Colonic mucosa (tissue), 4 donors: ENCODE data around the gene ARMC6. TPM values are rescaled to one million over a fixed set of nuclear protein-coding genes. Genes with fewer than 3 reads are reported as not detected.

Source experiments
- DNase-seq: peaks from one replicate; pipeline ENCODE4 v3.0.0-alpha.2; 2020
- H3K27ac ChIP-seq: fragments of 200-600 bp; one replicate; pipeline ENCODE4 v1.8.0; 2021
- H3K27me3 ChIP-seq: fragments of 200-600 bp; one replicate; pipeline ENCODE4 v1.8.0; 2021
- H3K36me3 ChIP-seq: fragments of 200-600 bp; one replicate; pipeline ENCODE4 v1.8.0; 2021
- H3K4me1 ChIP-seq: fragments of 200-600 bp; one replicate; pipeline ENCODE4 v1.8.0; 2021; ENCODE audit warnings: mild to moderate bottlenecking
- H3K4me3 ChIP-seq: fragments of 200-600 bp; one replicate; pipeline ENCODE4 v1.8.0; 2021
- H3K9ac ChIP-seq, 2 donors: one replicate each; pipeline ENCODE4 v1.7.0; 2013; ENCODE audit warnings: control low read depth in 2 of 2, low read depth in 2 of 2, low read length in 2 of 2
- H3K9me3 ChIP-seq: fragments of 200-600 bp; one replicate; pipeline ENCODE4 v1.8.0; 2021
- CTCF ChIP-seq: fragments of 200-600 bp; IDR thresholded peaks from one replicate; pipeline ENCODE4 v1.8.0; 2022; ENCODE audit warnings: antibody characterized with exemption, mild to moderate bottlenecking
- intact Hi-C: fragments of 100-400 bp; cut with DNase I; formaldehyde crosslinking; loops from one replicate; pipeline ENCODE4 v1.14.1; 2022
- total RNA-seq, 2 donors: library from RNA; stranded (reverse); fragmentation: NEBNext Ultra II Directional in 1 of 2; extraction: Animal tissue kit (Norgen Biotek cat#: 25700) in 1 of 2; gene quantifications; one replicate each; pipeline ENCODE4 v1.2.1, GENCODE V29; 2021
- donor health status: healthy.
- donor health status: DM: no; HTN: no; CAD: no.
- donor health status: DM: no; HTN: no; CAD: no.

Gene ARMC6
- total RNA-seq, 2 donors from 2014 or later, result 15.0 to 29.4 TPM

DNA sequence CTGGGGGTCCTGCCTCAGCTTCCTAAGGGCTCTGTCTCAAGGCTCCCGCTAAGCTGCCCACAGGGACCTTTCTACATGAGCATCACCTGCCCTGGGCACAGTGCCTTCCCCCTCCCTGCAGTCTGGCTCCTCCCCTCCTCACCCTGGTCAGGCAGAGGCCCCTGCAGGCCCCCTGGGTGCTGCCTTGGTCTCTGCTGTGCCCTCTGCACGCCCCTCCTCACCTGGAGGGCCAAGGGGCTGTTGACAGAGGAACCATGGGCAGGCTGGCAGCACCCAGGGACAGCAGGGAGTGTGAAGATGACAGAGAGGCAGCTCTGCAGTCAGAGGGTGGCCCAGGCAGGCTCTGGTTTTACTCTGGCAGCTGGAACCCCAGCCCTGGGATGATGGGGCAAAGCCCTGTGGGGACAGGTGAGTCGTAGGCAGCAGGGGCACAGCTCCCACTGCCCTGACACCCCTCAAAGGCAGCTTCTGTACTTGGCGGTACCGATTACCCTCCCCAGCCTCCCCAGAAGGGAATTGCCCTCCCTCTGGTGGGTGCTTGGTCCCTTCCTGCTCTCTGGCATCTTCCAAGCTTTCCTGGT, 43.2 kb upstream of the ARMC6 start:
- no peak for TF ChIP-seq CTCF
- Histone ChIP-seq H3K36me3 (peaks cover 14% of the 10 kb centered on the region), H3K27me3 (no peaks in the 10 kb centered on the region), H3K9me3 (no peaks in the 10 kb centered on the region), H3K4me3 (no peak overlapping the region), H3K4me1 (peaks cover 6% of the 10 kb centered on the region), H3K27ac (no peak overlapping the region), H3K9ac (no peak overlapping the region)
- no peak for DNase-seq
- intact Hi-C loops, result no loop called here

DNA sequence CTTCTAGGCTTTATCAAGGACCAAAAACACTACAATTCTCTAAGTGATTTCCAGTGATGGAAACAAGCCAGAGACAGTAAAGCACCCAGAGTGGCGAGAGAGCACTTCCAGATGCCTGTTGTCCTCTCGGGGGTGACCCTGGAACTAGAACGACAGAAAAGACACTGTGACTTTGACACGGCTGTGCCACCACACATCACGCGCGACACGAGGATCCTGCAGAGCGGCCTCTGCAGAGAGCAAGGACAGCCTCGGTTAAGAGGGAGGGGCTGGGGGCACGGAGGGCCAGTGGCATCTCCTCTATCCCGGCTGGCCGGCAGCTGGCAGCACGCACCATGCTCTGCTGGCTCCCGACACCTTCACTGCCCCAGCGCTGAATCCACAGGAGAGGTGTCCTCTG, 42.4 kb upstream of the ARMC6 start:
- intact Hi-C loops, result no loop called here
- no peaks in the 10 kb centered on the region for H3K27me3 ChIP-seq
- no peak for DNase-seq
- no peak overlapping the region for H3K9ac ChIP-seq
- H3K9me3 ChIP-seq, result no peaks in the 10 kb centered on the region
- peaks cover 6% of the 10 kb centered on the region for H3K4me1 ChIP-seq
- peaks cover 14% of the 10 kb centered on the region for H3K36me3 ChIP-seq
- no peak overlapping the region for H3K4me3 ChIP-seq
- no peak overlapping the region for H3K27ac ChIP-seq
- no peak for TF ChIP-seq CTCF

DNA sequence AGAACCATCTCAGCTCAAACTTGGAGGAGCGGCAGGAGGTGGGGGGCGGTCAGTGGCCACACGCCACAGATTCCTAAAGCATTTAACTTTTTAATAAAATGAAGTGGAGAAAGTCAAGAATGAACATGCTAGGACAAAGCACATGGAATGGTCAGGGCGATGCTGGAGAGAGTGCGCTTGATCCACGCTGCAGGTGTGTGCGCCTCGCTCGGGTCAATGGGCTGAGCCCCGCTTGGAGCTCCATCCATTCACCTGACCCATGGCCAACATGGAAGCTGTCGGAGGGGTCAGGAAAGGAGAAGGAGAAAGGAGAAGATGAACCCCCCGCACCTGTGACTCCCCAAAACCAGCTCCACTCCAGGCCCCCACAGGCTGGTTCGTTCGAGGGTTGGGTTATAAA, 41.9 kb upstream of the ARMC6 start:
- TF ChIP-seq CTCF, result no peak
- no peak overlapping the region for H3K4me3 ChIP-seq
- no peaks in the 10 kb centered on the region for H3K9me3 ChIP-seq
- no peak overlapping the region for H3K27ac ChIP-seq
- no peak for DNase-seq
- no peak overlapping the region for H3K9ac ChIP-seq
- peaks cover 14% of the 10 kb centered on the region for H3K36me3 ChIP-seq
- peaks cover 6% of the 10 kb centered on the region for H3K4me1 ChIP-seq
- intact Hi-C loops, result no loop called here
- no peaks in the 10 kb centered on the region for H3K27me3 ChIP-seq

GRCh38 chr19:18992696-18993095, 40.7 kb upstream of the ARMC6 start:
- no peak overlapping the region for H3K27ac ChIP-seq
- H3K4me1 ChIP-seq, result no peaks in the 10 kb centered on the region
- no peak for TF ChIP-seq CTCF
- intact Hi-C loops, result no loop called here
- DNase-seq, result no peak
- peaks cover 14% of the 10 kb centered on the region for H3K36me3 ChIP-seq
- no peaks in the 10 kb centered on the region for H3K9me3 ChIP-seq
- H3K9ac ChIP-seq, result no peak overlapping the region
- H3K4me3 ChIP-seq, result no peak overlapping the region
- no peaks in the 10 kb centered on the region for H3K27me3 ChIP-seq

DNA sequence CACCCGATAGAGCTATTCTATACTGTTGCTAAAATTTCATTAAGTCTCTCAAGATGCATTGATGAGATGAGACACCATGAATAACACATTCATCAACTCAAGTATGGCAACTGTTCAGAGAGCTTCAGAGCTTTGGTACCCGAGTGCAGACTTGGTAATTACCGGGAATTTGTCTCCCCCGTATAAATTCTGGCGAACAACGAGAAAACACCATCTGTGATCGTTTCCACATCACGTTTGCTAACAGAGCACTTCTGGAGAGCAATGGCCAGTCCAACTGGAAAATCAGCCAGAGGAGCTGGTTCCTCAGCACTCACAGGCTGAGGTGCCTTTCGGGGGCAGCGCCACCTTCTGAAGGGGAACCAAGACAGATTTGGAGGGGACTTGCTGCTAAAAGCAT, 40.3 kb upstream of the ARMC6 start:
- no peak for TF ChIP-seq CTCF
- Histone ChIP-seq H3K9me3 (no peaks in the 10 kb centered on the region), H3K4me3 (no peak overlapping the region), H3K27ac (no peak overlapping the region), H3K4me1 (no peaks in the 10 kb centered on the region), H3K36me3 (peaks cover 14% of the 10 kb centered on the region), H3K27me3 (no peaks in the 10 kb centered on the region), H3K9ac (no peak overlapping the region)
- no peak for DNase-seq
- intact Hi-C loops, result no loop called here
